Subcutaneous abdominal adipose tissue (tissue), 5 donors: ENCODE data around the gene ACSF3.

Experiments
- H3K27ac ChIP-seq: one replicate; pipeline ENCODE4 v1.7.0; 2013; ENCODE audit warnings: low read depth, mild to moderate bottlenecking, inconsistent platforms, low read length, moderate library complexity
- H3K27me3 ChIP-seq, 5 donors: one replicate each; pipeline ENCODE4 v1.7.0; 2013; ENCODE audit warnings: low read length in 5 of 5, inconsistent platforms in 1 of 5; ENCODE audit not compliant: control insufficient read depth in 5 of 5, insufficient read depth in 4 of 5
- H3K36me3 ChIP-seq, 5 donors: one replicate each; pipeline ENCODE4 v1.7.0; 2013; ENCODE audit warnings: low read length in 5 of 5; ENCODE audit not compliant: control insufficient read depth in 5 of 5, insufficient read depth in 5 of 5
- H3K4me1 ChIP-seq, 5 donors: one replicate each; pipeline ENCODE4 v1.7.0; 2013; ENCODE audit warnings: low read length in 5 of 5, mild to moderate bottlenecking in 3 of 5, moderate library complexity in 1 of 5; ENCODE audit not compliant: control insufficient read depth in 5 of 5, insufficient read depth in 5 of 5
- H3K4me3 ChIP-seq, 5 donors: one replicate each; pipeline ENCODE4 v1.7.0; 2013; ENCODE audit warnings: low read length in 5 of 5, low read depth in 1 of 5
- H3K9ac ChIP-seq, 5 donors: one replicate each; pipeline ENCODE4 v1.7.0; 2013; ENCODE audit warnings: low read length in 5 of 5, mild to moderate bottlenecking in 4 of 5, moderate library complexity in 3 of 5
- H3K9me3 ChIP-seq, 5 donors: one replicate each; pipeline ENCODE4 v1.7.0; 2013; ENCODE audit warnings: low read length in 5 of 5; ENCODE audit not compliant: control insufficient read depth in 5 of 5
- donor health status: healthy.
- donor health status: healthy.
- donor health status: healthy.
- donor health status: healthy.
- donor health status: healthy.

The ACSF3 gene

GRCh38 chr16:89101303-89102040 is 7.8 kb downstream of the ACSF3 start:
- H3K4me1 ChIP-seq: peaks cover 0 to 5% (median 0%) of the 10 kb centered on the region in 5 donors
- H3K27ac ChIP-seq: no peak overlapping the region
- H3K27me3 ChIP-seq: no peaks in the 10 kb centered on the region
- peaks cover 0 to 68% (median 59%) of the 10 kb centered on the region in 5 donors for H3K36me3 ChIP-seq
- H3K9me3 ChIP-seq: no peaks in the 10 kb centered on the region
- no peak overlapping the region for H3K4me3 ChIP-seq
- no peak overlapping the region for H3K9ac ChIP-seq

- no peaks in the 10 kb centered on the region for H3K9me3 ChIP-seq
- H3K4me1 ChIP-seq: peaks cover 0 to 5% (median 0%) of the 10 kb centered on the region in 5 donors
- no peak overlapping the region for H3K27ac ChIP-seq
- no peaks in the 10 kb centered on the region for H3K27me3 ChIP-seq
- H3K36me3 ChIP-seq: peaks cover 0 to 74% (median 65%) of the 10 kb centered on the region in 5 donors
- no peak overlapping the region for H3K9ac ChIP-seq
- H3K4me3 ChIP-seq: no peak overlapping the region
Measured at GRCh38 chr16:89102041-89102471, 8.4 kb downstream of the ACSF3 start.

- Histone ChIP-seq H3K27ac (no peak overlapping the region), H3K36me3 (peaks cover 0 to 79% (median 70%) of the 10 kb centered on the region in 5 donors), H3K9ac (no peak overlapping the region)
Measured at GRCh38 chr16:89102481-89103073, 8.9 kb downstream of the ACSF3 start.

GRCh38 chr16:89103156-89103555 is 9.5 kb downstream of the ACSF3 start:
- peaks cover 0 to 4% (median 0%) of the 10 kb centered on the region in 5 donors for H3K4me1 ChIP-seq
- H3K9ac ChIP-seq: no peak overlapping the region
- H3K4me3 ChIP-seq: no peak overlapping the region
- no peak overlapping the region for H3K27ac ChIP-seq
- no peaks in the 10 kb centered on the region for H3K9me3 ChIP-seq
- H3K27me3 ChIP-seq: no peaks in the 10 kb centered on the region
- peaks cover 0 to 83% (median 72%) of the 10 kb centered on the region in 5 donors for H3K36me3 ChIP-seq

More at GRCh38 chr16:89102481-89103073, 8.9 kb downstream of the ACSF3 start:
- H3K9me3 ChIP-seq: no peaks in the 10 kb centered on the region
- no peak overlapping the region for H3K4me3 ChIP-seq
- no peaks in the 10 kb centered on the region for H3K27me3 ChIP-seq
- peaks cover 0 to 5% (median 0%) of the 10 kb centered on the region in 5 donors for H3K4me1 ChIP-seq

GRCh38 chr16:89103781-89104180 is 10.1 kb downstream of the ACSF3 start:
- no peaks in the 10 kb centered on the region for H3K27me3 ChIP-seq
- no peaks in the 10 kb centered on the region for H3K9me3 ChIP-seq
- peak overlapping the region in 1 of 5 donors; percentile 13 for H3K9ac ChIP-seq
- no peaks in the 10 kb centered on the region for H3K4me1 ChIP-seq
- no peak overlapping the region for H3K4me3 ChIP-seq
- peaks cover 0 to 84% (median 70%) of the 10 kb centered on the region in 5 donors for H3K36me3 ChIP-seq
- no peak overlapping the region for H3K27ac ChIP-seq

GRCh38 chr16:89104303-89104702 is 10.7 kb downstream of the ACSF3 start:
- Histone ChIP-seq H3K27me3 (no peaks in the 10 kb centered on the region), H3K9me3 (no peaks in the 10 kb centered on the region), H3K4me3 (no peak overlapping the region), H3K27ac (no peak overlapping the region), H3K36me3 (peaks cover 0 to 80% (median 69%) of the 10 kb centered on the region in 5 donors), H3K9ac (no peak overlapping the region), H3K4me1 (no peaks in the 10 kb centered on the region)

- Histone ChIP-seq H3K36me3 (peaks cover 0 to 84% (median 69%) of the 10 kb centered on the region in 5 donors), H3K4me1 (no peaks in the 10 kb centered on the region), H3K27ac (no peak overlapping the region), H3K9ac (no peak overlapping the region), H3K9me3 (no peaks in the 10 kb centered on the region), H3K4me3 (no peak overlapping the region), H3K27me3 (no peaks in the 10 kb centered on the region)
Measured at GRCh38 chr16:89104930-89105571, 11.4 kb downstream of the ACSF3 start.

- H3K9ac ChIP-seq: no peak overlapping the region
- H3K36me3 ChIP-seq: peaks cover 0 to 81% (median 68%) of the 10 kb centered on the region in 5 donors
- no peaks in the 10 kb centered on the region for H3K4me1 ChIP-seq
- H3K9me3 ChIP-seq: no peaks in the 10 kb centered on the region
- H3K27me3 ChIP-seq: no peaks in the 10 kb centered on the region
- H3K27ac ChIP-seq: no peak overlapping the region
- H3K4me3 ChIP-seq: no peak overlapping the region
Measured at GRCh38 chr16:89105599-89106151, 12.0 kb downstream of the ACSF3 start.

GRCh38 chr16:89106533-89107202 is 13.0 kb downstream of the ACSF3 start:
- Histone ChIP-seq H3K4me3 (no peak overlapping the region), H3K36me3 (peaks cover 2 to 80% (median 67%) of the 10 kb centered on the region in 5 donors), H3K27ac (no peak overlapping the region), H3K9ac (no peak overlapping the region), H3K9me3 (no peaks in the 10 kb centered on the region), H3K4me1 (no peaks in the 10 kb centered on the region), H3K27me3 (no peaks in the 10 kb centered on the region)
